Right renal pelvis (tissue), 4 donors: ENCODE data around the gene CHRD. TPM values are rescaled to one million over a fixed set of nuclear protein-coding genes. Genes with fewer than 3 reads are reported as not detected.
"Not testable (repeated sequence)": the region's sequence is repeated elsewhere in the genome, so short reads cannot be mapped to it uniquely, and the experiment has no call there.

Experiments
- DNase-seq, 4 donors: peaks; one replicate each; pipeline ENCODE4 v3.0.0-alpha.2; 2013; ENCODE audit warnings: low read depth in 4 of 4, low spot score in 3 of 4, missing footprints in 1 of 4
- polyA plus RNA-seq, 4 donors: library from polyadenylated mRNA; unstranded; fragments of 120-200 nt; gene quantifications; one replicate each; pipeline ENCODE4 v1.2.1, GENCODE V29; 2013; ENCODE audit not compliant: insufficient read length in 4 of 4

Gene CHRD
- 10 to 100 TPM; 12.2 to 14.6 (median 13.0) TPM for polyA plus RNA-seq

GRCh38 chr3:184379358-184380184, at the start of gene CHRD:
Gene CHRD, plus strand, starts transcription at chr3:184380054. Its CDS starts 265 bp downstream, at chr3:184380319.
- DNase-seq: no peak

- no peak for DNase-seq
These were observed 47.3 kb upstream of the CHRD start for GRCh38 chr3:184332370-184333090.

- DNase-seq: no peak
These were observed 46.7 kb upstream of the CHRD start for GRCh38 chr3:184333190-184333589.

- no peak for DNase-seq
These were observed 46.2 kb upstream of the CHRD start for GRCh38 chr3:184333700-184334099.

- DNase-seq: no peak
These were observed 45.2 kb upstream of the CHRD start for GRCh38 chr3:184334470-184335158.

GRCh38 chr3:184335291-184335660, 44.6 kb upstream of the CHRD start:
- DNase-seq: no peak

- peak in 1 of 4 donors; percentile 77 for DNase-seq
These were observed 44.0 kb upstream of the CHRD start for GRCh38 chr3:184335661-184336546.

GRCh38 chr3:184336547-184337398, 43.1 kb upstream of the CHRD start:
- no peak for DNase-seq

- no peak for DNase-seq
These were observed 42.5 kb upstream of the CHRD start, which contains the start of gene FAM131A for GRCh38 chr3:184337399-184337714. Gene FAM131A, plus strand, starts transcription at chr3:184337600. Its CDS starts 31 bp downstream, at chr3:184337631.

GRCh38 chr3:184337981-184338380, 41.9 kb upstream of the CHRD start:
- DNase-seq: no peak

- peak in 1 of 4 donors; percentile 76 for DNase-seq
These were observed 41.3 kb upstream of the CHRD start for GRCh38 chr3:184338511-184338945.

GRCh38 chr3:184339001-184339400, 40.9 kb upstream of the CHRD start:
- no peak for DNase-seq

- DNase-seq: not testable (repeated sequence)
These were observed 40.3 kb upstream of the CHRD start for GRCh38 chr3:184339451-184340135.

- DNase-seq: no peak
These were observed 37.9 kb upstream of the CHRD start for GRCh38 chr3:184341925-184342324.

- DNase-seq: no peak
These were observed 36.5 kb upstream of the CHRD start for GRCh38 chr3:184343200-184343876.

- no peak for DNase-seq
These were observed 35.1 kb upstream of the CHRD start for GRCh38 chr3:184344579-184345316.

GRCh38 chr3:184345317-184346144, 34.3 kb upstream of the CHRD start:
- no peak for DNase-seq
